Measurements from ENCODE around the gene LENG1.
"Not testable (repeated sequence)": the region's sequence is repeated elsewhere in the genome, so short reads cannot be mapped to it uniquely, and the experiment has no call there.

LENG1 gene

DNA sequence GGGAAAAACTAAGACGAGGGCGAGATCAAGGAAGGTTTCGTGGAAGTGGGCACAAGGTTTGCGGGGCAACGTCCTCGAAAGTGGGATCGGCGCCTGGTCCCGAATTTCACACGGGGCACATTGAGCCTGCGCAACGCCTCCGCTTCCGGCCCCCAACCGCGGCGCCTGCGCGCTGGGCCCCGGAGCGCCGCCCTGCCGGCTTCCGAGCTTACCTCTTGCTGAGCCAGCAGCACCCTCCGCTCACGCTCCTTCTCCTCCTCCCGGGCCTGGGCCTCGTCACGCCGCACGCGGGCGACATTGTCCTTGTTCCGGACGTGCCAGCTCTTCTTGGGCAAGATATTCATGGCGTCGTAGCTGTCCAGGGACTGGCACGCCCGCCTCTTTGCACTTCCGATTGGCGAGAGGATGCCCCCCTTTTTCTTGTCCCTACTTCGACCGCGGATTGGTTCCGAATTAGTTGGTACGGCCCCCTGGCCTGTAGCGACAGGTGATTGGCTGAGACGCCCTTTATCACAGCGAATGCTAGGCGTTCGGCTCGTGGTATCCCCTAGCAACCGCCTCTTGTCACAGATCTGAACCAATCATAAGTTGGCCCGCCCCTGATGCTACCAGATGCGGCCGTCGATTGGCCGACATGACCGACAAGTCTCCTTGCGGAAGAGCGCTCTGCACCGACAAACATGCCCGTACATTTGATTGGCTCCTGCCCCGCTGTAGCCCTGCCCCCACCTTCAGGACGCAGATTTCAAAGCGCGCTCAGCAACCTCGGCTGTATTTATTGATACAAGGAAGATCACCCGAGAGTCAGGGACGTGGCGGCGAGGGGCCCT is at the start of gene LENG1:
LENG1 (minus strand) TSS at position 370 of the 830 bp plus-strand sequence; CDS start at position 344, 26 bp downstream.
- DNase-seq (ENCODE audit: low read depth): peak; percentile 100

DNA sequence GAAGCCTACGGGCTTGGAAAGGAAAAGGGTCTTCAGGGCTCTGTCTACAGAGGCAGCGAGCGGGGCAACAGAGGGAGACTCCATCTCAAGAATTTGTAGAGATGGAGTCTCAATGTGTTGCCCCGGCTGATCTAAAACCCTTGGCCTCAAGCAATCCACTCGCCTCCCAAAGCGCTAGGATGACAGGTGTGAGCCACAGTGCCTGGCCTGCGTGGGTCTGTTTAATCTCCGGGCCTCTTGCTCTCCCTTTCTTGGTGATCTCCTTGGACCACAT is 49.2 kb upstream of the LENG1 start:
- DNase-seq (ENCODE audit: low read depth): peak; percentile 64

DNA sequence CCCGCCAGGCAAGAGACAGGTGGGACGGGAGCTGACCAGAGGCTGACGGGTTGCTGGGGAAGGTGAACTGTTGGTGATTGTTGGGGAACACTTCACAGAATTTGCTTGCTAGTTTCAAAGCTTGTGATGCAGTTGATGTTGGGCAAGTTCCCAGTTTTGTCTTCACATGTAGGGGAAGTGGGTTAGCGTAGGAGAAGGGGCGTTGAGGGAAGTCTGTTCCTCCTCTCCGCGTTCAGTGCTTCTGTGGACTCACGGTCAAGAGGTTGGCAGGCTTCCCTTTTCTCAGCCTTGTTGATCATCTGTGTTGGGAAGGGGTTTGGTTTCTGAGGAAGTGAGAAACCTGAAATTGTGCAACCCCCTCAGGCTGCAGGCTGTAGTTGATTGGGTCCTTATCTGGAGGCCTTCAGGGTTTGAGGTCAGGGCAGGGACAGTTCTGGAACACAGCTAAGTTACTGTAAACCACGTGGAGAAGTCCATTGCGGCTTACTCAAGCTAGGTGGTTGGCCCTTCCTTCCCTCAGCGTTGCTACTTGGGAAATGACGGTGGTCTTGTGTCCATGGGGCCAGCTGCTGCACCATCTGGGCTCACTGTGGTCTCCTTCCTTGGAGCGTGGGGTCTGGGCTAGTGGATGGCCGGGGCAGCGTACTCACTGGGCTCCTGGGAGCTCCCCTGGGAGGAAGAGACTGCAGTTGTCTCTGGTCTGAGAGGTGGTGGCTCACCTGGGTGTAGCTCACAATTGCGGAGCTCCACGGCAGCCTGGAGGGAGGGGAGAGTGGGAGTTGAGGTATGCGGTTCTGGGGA is 48.7 kb upstream of the LENG1 start:
- DNase-seq (ENCODE audit: low read depth): peak; percentile 64

DNA sequence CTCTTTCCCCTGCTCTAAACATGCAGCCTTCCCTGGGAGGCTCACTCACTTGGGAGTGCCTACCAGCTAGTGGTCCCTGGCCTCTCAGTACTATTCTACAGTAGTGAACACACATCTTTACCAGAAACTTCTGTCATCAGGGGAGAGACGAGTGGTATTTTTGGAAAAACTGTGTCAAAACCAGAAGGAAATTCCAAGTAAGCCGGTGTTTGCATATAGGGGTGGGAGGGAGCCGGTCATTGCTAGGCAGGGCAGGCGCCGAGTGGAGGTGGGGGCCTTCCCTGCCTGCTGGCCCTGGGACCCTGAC is 48.1 kb upstream of the LENG1 start:
- DNase-seq (ENCODE audit: low read depth): no peak

- DNase-seq (ENCODE audit: low read depth): not testable (repeated sequence)
Observed at GRCh38 chr19:54207193-54207592, 47.7 kb upstream of the LENG1 start.

GRCh38 chr19:54206831-54207177 is 47.3 kb upstream of the LENG1 start:
- DNase-seq (ENCODE audit: low read depth): no peak

DNA sequence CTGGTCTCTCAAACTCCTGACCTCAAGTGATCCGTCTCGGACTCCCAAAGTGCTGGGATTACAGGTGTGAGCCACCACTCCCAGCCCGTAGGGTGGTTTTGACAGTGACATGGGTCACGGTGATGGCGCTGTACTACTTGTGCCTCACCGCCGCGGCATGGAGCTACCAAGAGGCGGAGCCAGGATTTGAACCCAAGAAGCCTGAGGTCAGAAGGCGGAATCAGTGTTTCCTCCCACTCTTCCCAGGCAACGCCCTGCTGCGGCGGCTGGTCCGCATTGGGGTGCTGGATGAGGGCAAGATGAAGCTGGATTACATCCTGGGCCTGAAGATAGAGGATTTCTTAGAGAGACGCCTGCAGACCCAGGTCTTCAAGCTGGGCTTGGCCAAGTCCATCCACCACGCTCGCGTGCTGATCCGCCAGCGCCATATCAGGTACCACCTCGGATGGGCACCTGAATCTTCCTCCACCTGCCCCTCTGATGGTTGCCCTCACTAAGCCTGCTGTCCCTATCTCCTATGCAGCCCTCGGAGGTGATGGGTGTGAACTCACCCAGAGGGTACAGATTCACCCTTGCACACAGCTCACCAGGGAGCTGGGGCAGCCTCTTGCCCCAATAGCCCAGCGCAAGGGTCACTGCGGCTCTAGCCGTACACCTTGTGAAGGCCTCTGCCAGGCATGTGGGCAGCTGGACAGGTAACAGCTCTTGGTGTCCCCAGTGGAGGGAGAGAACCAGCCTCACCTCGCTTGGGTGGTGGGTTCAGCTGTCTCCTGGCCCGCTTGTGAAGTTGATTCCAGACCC is 46.7 kb upstream of the LENG1 start:
- no peak for DNase-seq (ENCODE audit: low read depth)

DNA sequence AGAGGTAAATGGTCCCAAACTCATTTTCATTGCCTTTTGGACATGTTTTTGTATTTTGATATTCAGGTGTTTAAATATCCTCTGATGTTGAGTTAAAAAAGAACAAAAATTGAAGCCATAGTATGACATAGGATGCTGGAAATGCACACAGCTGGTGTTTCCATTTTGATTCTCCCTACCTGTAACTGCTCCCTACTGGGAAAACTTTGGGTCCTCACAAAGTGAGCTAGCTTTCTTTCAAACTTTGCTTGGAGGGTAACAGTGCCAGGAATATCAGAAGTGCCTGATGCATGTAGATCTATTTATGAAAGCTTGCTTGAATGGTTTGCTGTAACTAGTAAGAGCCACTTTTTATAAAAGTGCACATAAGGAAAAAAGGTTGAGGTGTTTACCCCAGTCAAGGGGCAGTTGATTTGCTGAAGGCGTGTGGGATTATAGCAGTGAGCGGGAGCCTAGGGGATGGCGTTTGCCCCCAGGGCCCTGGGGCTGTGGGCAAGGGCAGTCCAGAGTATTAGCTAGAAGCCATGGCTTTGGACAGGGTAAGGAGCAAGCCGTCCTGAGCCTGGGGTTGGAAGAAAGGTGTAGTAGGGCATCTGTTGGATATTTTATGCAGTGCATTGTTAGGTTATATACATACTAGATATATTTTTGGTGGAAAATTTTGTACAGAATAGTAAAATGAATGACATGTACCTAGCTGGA is 45.4 kb upstream of the LENG1 start:
- no peak for DNase-seq (ENCODE audit: low read depth)

GRCh38 chr19:54203151-54203611 is 43.7 kb upstream of the LENG1 start:
- DNase-seq (ENCODE audit: low read depth): no peak

GRCh38 chr19:54201980-54202379 is 42.5 kb upstream of the LENG1 start:
- DNase-seq (ENCODE audit: low read depth): no peak

DNA sequence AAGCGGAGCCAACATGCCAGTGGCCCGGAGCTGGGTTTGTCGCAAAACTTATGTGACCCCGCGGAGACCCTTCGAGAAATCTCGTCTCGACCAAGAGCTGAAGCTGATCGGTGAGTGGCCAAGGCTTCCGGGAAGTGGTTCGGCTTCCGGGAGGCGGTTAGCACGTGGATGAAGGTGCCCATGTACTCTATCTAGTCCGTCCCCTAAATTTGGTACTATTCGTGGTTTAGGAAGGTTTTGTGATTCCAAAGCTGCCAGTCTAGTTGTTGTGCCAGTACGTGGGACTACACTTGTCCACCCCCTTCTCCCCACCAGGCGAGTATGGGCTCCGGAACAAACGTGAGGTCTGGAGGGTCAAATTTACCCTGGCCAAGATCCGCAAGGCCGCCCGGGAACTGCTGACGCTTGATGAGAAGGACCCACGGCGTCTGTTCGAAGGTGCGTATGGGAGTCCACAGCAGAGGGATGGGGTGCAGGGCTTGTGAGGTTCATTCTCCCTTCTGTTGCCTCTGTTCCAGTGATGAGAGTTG is 41.7 kb upstream of the LENG1 start:
- DNase-seq (ENCODE audit: low read depth): no peak

DNA sequence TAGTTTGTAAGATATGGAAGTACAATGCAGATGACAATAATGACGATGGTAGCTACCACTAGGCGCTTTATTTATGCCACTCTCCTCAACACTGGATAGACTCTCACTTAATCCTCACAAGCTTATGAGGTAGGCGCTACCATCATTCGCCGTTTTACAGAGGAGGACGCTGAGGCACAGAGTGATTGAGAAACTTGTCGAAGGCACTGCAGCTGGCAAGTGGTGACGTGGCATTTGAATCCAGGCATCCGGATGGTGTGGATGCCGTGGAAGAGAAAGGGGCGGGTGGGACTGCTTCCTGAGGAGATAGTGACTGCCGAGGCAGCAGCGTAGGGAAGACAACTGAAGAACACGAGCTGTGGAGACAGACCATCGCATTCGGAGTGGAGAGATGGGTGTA is 39.9 kb upstream of the LENG1 start:
- DNase-seq (ENCODE audit: low read depth): no peak

DNA sequence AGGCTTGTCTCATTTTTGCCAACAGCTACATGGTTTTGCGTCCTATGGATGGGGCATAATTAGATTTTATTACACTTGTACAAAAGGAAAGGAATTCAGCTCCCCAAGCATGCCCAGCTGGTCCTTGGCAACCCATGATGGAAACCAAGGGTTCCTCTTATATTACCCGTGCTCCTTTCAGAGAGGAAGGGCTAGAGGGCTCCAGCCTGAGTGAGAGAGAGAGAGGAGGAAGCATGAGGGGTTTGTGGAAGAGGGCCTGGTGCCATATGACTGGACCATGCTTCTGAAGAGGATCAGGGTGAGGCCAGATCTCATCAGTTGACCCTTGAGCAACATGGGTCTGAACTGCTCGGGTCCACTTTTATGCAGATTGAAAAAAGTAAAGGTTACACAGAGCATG is 37.6 kb upstream of the LENG1 start:
- DNase-seq (ENCODE audit: low read depth): no peak

DNA sequence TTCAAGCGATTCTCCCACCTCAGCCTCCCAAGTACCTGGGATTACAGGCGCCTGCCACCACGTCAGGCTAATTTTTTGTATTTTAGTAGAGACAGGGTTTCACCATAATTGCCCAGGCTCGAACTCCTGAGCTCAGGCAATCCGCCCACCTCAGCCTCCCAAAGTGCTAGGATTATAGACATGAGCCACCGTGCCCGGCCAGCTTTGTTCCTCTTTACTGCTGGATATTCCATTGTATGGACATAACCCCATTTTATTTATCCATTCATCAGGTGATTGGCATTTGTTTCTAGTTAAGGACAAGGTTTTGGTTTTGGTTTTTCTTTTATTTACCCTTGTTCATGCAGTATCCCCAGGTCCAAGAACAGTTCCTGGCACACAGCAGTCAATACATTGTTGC is 37.0 kb upstream of the LENG1 start:
- no peak for DNase-seq (ENCODE audit: low read depth)

GRCh38 chr19:54194463-54194862 is 34.9 kb upstream of the LENG1 start:
- DNase-seq (ENCODE audit: low read depth): not testable (repeated sequence)

DNA sequence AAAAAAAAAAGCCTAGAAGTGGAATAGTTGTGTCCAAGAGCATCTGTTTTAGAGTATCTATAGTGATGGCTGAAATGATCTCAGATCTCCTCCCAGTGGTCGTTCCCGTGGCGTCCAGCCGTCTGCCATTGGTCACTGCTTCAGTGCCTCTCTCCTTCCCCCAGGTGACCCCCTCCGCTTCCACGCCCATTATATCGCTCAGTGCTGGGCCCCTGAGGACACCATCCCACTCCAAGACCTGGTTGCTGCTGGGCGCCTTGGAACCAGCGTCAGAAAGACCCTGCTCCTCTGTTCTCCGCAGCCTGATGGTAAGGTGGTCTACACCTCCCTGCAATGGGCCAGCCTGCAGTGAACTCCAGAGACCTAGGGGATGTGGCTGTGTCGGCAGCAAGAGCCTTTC is 33.5 kb upstream of the LENG1 start:
- DNase-seq (ENCODE audit: low read depth): no peak

DNA sequence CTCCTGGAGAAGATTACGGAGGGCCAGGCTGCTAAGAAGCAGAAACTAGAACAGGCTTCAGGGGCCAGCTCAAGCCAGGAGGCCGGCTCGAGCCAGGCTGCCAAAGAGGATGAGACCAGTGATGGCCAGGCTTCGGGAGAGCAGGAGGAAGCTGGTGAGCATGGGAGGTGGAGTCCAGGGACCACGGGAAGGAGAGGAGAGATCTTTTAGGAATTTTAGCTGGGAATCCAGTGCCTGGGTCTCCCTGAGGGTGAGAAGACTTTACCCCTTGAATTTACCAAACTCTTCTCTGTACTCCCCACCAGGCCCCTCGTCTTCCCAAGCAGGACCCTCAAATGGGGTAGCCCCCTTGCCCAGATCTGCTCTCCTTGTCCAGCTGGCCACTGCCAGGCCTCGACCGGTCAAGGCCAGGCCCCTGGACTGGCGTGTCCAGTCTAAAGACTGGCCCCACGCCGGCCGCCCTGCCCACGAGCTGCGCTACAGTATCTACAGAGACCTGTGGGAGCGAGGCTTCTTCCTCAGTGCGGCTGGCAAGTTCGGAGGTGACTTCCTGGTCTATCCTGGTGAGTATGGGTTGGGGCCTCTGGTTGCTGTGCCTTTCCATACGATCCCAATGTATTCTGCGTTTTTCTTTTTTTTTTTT is 32.4 kb upstream of the LENG1 start:
- peak; percentile 49 for DNase-seq (ENCODE audit: low read depth)

DNA sequence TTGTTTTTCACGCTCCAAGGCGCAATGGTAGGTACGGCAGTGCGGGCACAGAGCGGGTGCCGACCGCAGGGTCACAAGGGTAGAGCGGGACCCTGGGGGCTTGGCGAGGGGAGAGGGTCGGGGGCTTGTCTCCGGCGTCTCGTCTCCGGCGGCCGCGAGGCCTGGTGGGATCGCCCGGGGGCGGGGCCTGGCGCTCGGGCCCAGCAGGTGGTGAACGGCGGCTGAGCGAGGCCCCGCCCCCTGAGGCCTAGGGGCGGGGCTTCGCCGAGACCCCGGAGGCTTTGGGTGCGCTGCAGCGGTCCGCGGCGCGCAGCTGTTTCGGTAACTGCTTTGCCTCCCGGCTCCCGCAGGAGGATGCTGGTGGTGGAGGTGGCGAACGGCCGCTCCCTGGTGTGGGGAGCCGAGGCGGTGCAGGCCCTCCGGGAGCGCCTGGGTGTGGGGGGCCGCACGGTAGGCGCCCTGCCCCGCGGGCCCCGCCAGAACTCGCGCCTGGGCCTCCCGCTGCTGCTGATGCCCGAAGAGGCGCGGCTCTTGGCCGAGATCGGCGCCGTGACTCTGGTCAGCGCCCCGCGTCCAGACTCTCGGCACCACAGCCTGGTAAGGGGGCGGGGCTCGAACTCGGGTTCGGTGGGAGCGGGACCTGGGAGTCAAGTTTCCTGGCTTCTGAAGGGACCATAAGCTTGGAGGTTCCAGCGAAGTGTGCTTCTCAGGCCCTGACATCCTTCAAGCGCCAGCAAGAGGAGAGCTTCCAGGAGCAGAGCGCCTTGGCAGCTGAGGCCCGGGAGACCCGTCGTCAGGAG is 31.7 kb upstream of the LENG1 start, which contains the start of gene TSEN34:
TSEN34 (plus strand) TSS at position 298 of the 800 bp plus-strand sequence; CDS start at position 355, 57 bp downstream.
- peak; percentile 78 for DNase-seq (ENCODE audit: low read depth)

- peak; percentile 99 for DNase-seq (ENCODE audit: low read depth)
Observed at GRCh38 chr19:54190503-54191010, 31.0 kb upstream of the LENG1 start.

Data from ELR (cell line).